Measurements from ENCODE around the gene GATA5. TPM values are rescaled to one million over a fixed set of nuclear protein-coding genes. Genes with fewer than 3 reads are reported as not detected.
A peak's percentile ranks its signal among the peaks of the same experiment; 100 is the strongest.

Gene GATA5
- total RNA-seq, 1 experiment from 2014 or later: not detected

DNA sequence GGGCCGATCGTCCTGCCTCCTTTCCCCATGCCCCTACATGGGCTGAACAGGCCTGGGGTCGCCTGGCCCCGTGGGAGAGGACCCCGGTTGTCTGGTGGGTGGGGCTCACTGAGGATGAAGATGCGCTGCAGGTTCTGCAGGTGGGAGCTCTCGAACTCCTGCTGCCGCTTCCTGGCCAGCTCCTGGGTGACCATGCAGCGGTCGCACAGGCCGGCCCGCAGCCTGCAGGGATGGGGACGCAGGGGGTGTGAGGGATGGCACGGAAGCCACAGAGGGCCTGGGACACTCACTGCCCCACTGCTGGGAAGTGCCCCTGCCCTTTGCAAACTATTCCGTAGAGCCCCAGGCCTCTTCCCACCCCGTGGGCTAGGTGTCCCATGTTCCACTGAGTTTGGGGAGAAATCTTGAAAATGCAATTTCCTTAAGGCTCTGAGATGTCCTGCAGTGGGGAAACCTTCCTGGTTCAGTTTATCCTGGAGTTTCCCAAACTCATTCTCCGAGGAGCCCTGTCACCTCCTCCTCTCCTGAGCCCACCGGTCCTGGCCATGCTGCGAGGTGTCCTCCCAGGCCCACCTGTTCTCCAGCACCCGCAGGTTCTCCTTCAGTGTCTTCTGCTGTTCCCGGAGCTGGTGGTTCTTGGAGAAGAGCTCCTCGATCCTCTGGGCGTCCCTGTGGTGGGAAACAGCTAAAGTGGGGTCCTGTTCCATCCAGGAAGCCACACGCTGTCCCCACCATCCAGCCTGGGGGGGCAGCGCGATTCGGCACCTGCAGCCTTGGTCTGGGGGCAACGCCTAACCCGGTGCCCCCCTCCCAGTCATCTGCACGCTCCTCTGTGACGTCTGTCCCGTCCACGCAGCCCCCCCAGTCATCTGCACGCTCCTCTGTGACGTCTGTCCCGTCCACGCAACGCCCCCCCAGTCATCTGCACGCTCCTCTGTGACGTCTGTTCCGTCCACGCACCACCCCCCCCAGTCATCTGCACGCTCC is 58.9 kb downstream of the GATA5 start:
- H3K27ac Mint-ChIP-seq (ENCODE audit: unreplicated experiment): no peak overlapping the region

DNA sequence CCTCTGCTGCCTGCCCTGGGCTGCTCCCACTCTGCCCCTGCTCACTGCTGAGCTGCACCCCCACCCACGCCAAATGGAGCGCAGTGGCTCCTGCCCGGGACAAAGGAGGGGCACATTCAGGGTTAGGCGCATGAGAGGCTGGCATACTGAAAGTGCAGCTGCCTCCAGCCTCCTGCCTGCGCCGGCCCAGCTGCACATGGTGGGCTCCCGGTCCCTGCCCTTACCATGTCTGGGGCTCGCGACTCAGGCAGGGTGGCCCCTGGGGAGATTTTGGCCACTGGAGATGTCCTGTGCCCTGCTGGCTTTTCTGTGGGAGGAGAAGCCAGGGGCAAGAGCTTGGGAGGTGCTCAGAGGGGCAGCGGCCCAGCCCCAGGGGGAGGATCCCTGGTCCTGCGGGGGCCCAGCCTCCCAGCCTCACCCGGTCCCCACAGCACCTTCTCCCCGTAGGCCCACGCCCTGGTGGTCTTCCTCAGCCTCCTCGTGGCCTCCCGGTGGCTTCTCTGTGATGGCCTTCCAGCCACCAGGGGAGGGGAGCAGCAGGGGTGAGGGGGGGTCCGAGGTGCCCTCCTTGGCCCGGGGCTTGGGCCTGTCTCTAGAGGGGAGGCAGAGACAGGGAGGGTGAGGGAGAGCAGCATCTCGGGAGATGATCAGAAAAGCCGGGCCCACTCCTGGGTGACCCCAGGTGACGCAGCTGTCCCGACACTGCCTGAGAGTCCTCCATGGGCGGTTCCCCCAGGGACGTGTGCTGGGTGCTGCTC is 60.3 kb downstream of the GATA5 start:
- intact Hi-C loops (cut with micrococcal nuclease; ENCODE audit: unreplicated experiment): no loop called here
- Mint-ChIP-seq H3K9me3 (ENCODE audit: low read depth, unreplicated experiment) (no peaks in the 10 kb centered on the region), H3K4me3 (ENCODE audit: low read depth, unreplicated experiment) (no peak overlapping the region), H3K36me3 (ENCODE audit: insufficient read depth, unreplicated experiment) (no peaks in the 10 kb centered on the region), H3K4me1 (ENCODE audit: low read depth, unreplicated experiment) (no peaks in the 10 kb centered on the region), H3K27ac (ENCODE audit: unreplicated experiment) (no peak overlapping the region), H3K27me3 (ENCODE audit: unreplicated experiment) (peaks cover 34% of the 10 kb centered on the region)
- CTCF ChIA-PET: interaction anchor here (1.6 kb wide), 1 partner anchor 12 kb away, joined by 6 read pairs; the partner anchor contains the start of gene RBBP8NL
- TF ChIP-seq, protein P1, sequence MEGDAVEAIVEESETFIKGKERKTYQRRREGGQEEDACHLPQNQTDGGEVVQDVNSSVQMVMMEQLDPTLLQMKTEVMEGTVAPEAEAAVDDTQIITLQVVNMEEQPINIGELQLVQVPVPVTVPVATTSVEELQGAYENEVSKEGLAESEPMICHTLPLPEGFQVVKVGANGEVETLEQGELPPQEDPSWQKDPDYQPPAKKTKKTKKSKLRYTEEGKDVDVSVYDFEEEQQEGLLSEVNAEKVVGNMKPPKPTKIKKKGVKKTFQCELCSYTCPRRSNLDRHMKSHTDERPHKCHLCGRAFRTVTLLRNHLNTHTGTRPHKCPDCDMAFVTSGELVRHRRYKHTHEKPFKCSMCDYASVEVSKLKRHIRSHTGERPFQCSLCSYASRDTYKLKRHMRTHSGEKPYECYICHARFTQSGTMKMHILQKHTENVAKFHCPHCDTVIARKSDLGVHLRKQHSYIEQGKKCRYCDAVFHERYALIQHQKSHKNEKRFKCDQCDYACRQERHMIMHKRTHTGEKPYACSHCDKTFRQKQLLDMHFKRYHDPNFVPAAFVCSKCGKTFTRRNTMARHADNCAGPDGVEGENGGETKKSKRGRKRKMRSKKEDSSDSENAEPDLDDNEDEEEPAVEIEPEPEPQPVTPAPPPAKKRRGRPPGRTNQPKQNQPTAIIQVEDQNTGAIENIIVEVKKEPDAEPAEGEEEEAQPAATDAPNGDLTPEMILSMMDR (IDR thresholded peaks at IDR 0.05; ENCODE audit: unreplicated experiment): no peak
- BruUV-seq (replicated peaks): no TSS peak
- no peak for DNase-seq

More for the DNA sequence above, 58.9 kb downstream of the GATA5 start:
- H3K36me3 Mint-ChIP-seq (ENCODE audit: insufficient read depth, unreplicated experiment): peaks cover 6% of the 10 kb centered on the region
- intact Hi-C loops (cut with micrococcal nuclease; ENCODE audit: unreplicated experiment): no loop called here
- TF ChIP-seq, protein P1 (IDR thresholded peaks at IDR 0.05; ENCODE audit: unreplicated experiment): no peak
- CTCF ChIA-PET: interaction anchor here (0.6 kb wide), 1 partner anchor 454 kb away, joined by 3 read pairs; no protein-coding TSS in a partner anchor
- H3K27me3 Mint-ChIP-seq (ENCODE audit: unreplicated experiment): peaks cover 41% of the 10 kb centered on the region
- no peak for DNase-seq
- no TSS peak for BruUV-seq (replicated peaks)
- H3K4me3 Mint-ChIP-seq (ENCODE audit: low read depth, unreplicated experiment): no peak overlapping the region
- no peaks in the 10 kb centered on the region for H3K4me1 Mint-ChIP-seq (ENCODE audit: low read depth, unreplicated experiment)
- H3K9me3 Mint-ChIP-seq (ENCODE audit: low read depth, unreplicated experiment): peaks cover 2% of the 10 kb centered on the region

DNA sequence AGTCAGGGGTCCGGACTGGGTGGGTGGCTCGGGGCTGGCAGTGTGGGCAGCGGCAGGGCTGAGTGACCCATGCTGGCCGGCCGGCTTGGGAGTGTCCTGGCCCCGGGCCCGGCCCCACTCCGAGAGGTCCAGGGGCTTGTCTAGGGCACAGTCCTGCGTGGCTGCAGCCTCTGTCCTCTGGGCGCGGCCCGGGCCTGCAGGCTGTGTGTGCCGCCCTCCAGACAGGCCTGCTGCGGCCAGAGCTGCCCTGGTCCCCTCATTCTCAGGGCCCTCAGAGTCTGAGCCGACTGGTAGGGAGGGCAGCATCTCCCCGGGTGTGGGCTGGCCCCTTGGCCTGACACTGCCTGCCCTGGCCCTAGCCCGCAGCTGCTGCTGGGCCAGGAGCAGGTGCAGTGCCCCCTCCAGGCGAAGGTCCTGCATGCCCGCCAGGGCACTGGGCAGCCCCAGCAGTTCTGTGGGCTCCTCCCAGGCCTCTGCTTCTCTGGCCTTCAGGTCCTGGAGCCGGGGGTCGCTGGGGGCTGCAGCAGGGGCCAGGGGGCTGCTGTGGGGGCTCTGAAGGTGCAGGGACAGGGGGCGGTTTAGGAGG is 61.8 kb downstream of the GATA5 start:
- no TSS peak for BruUV-seq (replicated peaks)
- TF ChIP-seq, protein P1 (IDR thresholded peaks at IDR 0.05; ENCODE audit: unreplicated experiment): peak; percentile 22
- peak; percentile 41 for DNase-seq
- no peak overlapping the region for H3K4me3 Mint-ChIP-seq (ENCODE audit: low read depth, unreplicated experiment)
- H3K36me3 Mint-ChIP-seq (ENCODE audit: insufficient read depth, unreplicated experiment): no peaks in the 10 kb centered on the region
- H3K9me3 Mint-ChIP-seq (ENCODE audit: low read depth, unreplicated experiment): no peaks in the 10 kb centered on the region
- CTCF ChIA-PET: interaction anchor here (1.6 kb wide), 1 partner anchor 14 kb away, joined by 6 read pairs; the partner anchor contains the start of gene RBBP8NL
- H3K27ac Mint-ChIP-seq (ENCODE audit: unreplicated experiment): no peak overlapping the region
- peaks cover 19% of the 10 kb centered on the region for H3K27me3 Mint-ChIP-seq (ENCODE audit: unreplicated experiment)
- peaks cover 14% of the 10 kb centered on the region for H3K4me1 Mint-ChIP-seq (ENCODE audit: low read depth, unreplicated experiment)
- intact Hi-C loops (cut with micrococcal nuclease; ENCODE audit: unreplicated experiment): loop anchor here (5.0 kb wide), 1 partner anchor 73 kb away; no protein-coding TSS in a partner anchor

Other genes with a start within 250 kb of the GATA5 start
- gene OSBPL2, start 237.5 kb downstream of the GATA5 start, total RNA-seq (2022): 115 and 129 TPM in 2 replicates
- gene ADRM1, start 173.0 kb downstream of the GATA5 start, total RNA-seq (2022): 222 and 227 TPM in 2 replicates
- gene LAMA5, start 108.7 kb downstream of the GATA5 start, total RNA-seq (2022): 740 and 763 TPM in 2 replicates
- gene RPS21, start 88.9 kb downstream of the GATA5 start, total RNA-seq (2022): 1,920 and 1,936 TPM in 2 replicates
- 12.2 and 13.6 TPM in 2 replicates for gene CABLES2, start 68.7 kb downstream of the GATA5 start, total RNA-seq (2022)
- gene RBBP8NL, start 48.5 kb downstream of the GATA5 start, total RNA-seq (2022): 6.2 and 6.4 TPM in 2 replicates
- gene SLCO4A1, start 166.5 kb upstream of the GATA5 start, total RNA-seq (2022): 51.9 and 63.9 TPM in 2 replicates
- not detected in 2 replicates for gene NTSR1, start 232.8 kb upstream of the GATA5 start, total RNA-seq (2022)